HepG2 (cell line): Measurements from ENCODE around the gene ZFP1. TPM values are rescaled to one million over a fixed set of nuclear protein-coding genes. Genes with fewer than 3 reads are reported as not detected.

Source experiments
- ATAC-seq: fragments of 200-7000 bp; cut with Tn5 transposase; 3 replicates; pipeline ENCODE4 v1.9.1; 2020; ENCODE audit warnings: mild to moderate bottlenecking, moderate library complexity
- BruUV-seq: library from RNA; stranded (reverse); fragments of 400-500 nt; replicated peaks from 2 replicates; lab custom pipeline; 2021; lab: Mats Ljungman, UMichigan
- CTCF ChIA-PET: fragments of 300-600 bp; formaldehyde crosslinking; extraction: SDS; loops from one replicate; lab custom pipeline; 2021; ENCODE audit warnings: low total read pairs, inconsistent platforms, low intra/inter-chr PET ratio; lab: Yijun Ruan, JAX
- POLR2A ChIA-PET: fragments of 350-600 bp; sonication (Branson Sonifier 250); formaldehyde crosslinking; loops from one replicate; lab custom pipeline; 2020; ENCODE audit warnings: antibody characterized with exemption, inconsistent platforms; lab: Yijun Ruan, JAX
- DNase-seq: peaks from one replicate; pipeline ENCODE4 v3.0.0-alpha.2; 2015; ENCODE audit warnings: low spot score
- FAIRE-seq: peaks from 3 replicates; lab custom pipeline; 2011; peaks lifted over from hg19 to GRCh38; lab: Jason Lieb, UNC
- H2AFZ ChIP-seq: one replicate; pipeline ENCODE4 v1.6.1; 2011; ENCODE audit warnings: low read length, inconsistent platforms
- H3K27ac ChIP-seq: fragments of 300-600 bp; 3 replicates; pipeline ENCODE4 v1.8.0; 2011; ENCODE audit warnings: mixed run types, mild to moderate bottlenecking, mixed read lengths, low read length, inconsistent platforms; ENCODE audit not compliant: insufficient read depth; ENCODE audit errors: extremely low read length
- H3K27me3 ChIP-seq, 2 experiments: fragments of 200-600 bp in 1 of 2; 2 replicates in 1 of 2; 3 replicates in 1 of 2; pipeline versions ENCODE4 v1.6.0 to v1.8.0; 2011; ENCODE audit warnings: low read length in 2 of 2, mild to moderate bottlenecking in 2 of 2, moderate library complexity in 2 of 2, inconsistent platforms in 1 of 2; ENCODE audit not compliant: insufficient read depth in 2 of 2, control insufficient read depth in 1 of 2
- H3K36me3 ChIP-seq, 2 experiments: fragments of 200-600 bp in 1 of 2; replicated peaks in 1 of 2; 2 replicates in 1 of 2; 3 replicates in 1 of 2; pipeline versions ENCODE4 v1.5.1 to v1.8.0; 2011; ENCODE audit warnings: low read length in 2 of 2, inconsistent platforms in 1 of 2; ENCODE audit not compliant: insufficient read depth in 2 of 2, control insufficient read depth in 1 of 2
- H3K4me1 ChIP-seq: 2 replicates; pipeline ENCODE4 v1.5.1; 2012; ENCODE audit warnings: low read length, inconsistent platforms; ENCODE audit not compliant: insufficient read depth
- H3K4me2 ChIP-seq: 2 replicates; pipeline ENCODE4 v1.6.0; 2011; ENCODE audit warnings: low read depth, low read length, inconsistent platforms
- H3K4me3 ChIP-seq, 3 experiments: fragments of 200-600 bp in 1 of 3; sonication (generic), shearing (Covaris generic) in 1 of 3; replicated peaks in 1 of 3; 2 replicates each; pipeline ENCODE4 v1.5.1; 2011 to 2016; ENCODE audit warnings: low read length in 3 of 3, inconsistent platforms in 2 of 3, low read depth in 2 of 3, mild to moderate bottlenecking in 2 of 3, control low read depth in 1 of 3, mixed read lengths in 1 of 3; ENCODE audit not compliant: insufficient read depth in 1 of 3
- H3K79me2 ChIP-seq: one replicate; pipeline ENCODE4 v1.6.1; 2011; ENCODE audit warnings: low read length, inconsistent platforms; ENCODE audit not compliant: insufficient read depth
- H3K9ac ChIP-seq: 2 replicates; pipeline ENCODE4 v1.6.0; 2011; ENCODE audit warnings: mild to moderate bottlenecking, low read depth, low read length, inconsistent platforms; ENCODE audit not compliant: insufficient read depth
- H3K9me3 ChIP-seq: 2 replicates; pipeline ENCODE4 v1.5.1; 2012; ENCODE audit warnings: mild to moderate bottlenecking, low read length
- H4K20me1 ChIP-seq: 2 replicates; pipeline ENCODE4 v1.6.0; 2011; ENCODE audit warnings: inconsistent platforms, mild to moderate bottlenecking, low read length, moderate library complexity; ENCODE audit not compliant: insufficient read depth
- FOSL2 ChIP-seq: sonication (generic); formaldehyde crosslinking; IDR thresholded peaks from 2 replicates; pipeline ENCODE4 v1.4.0; 2020; ENCODE audit warnings: missing genetic modification reagents
- FOXA1 ChIP-seq, 2 experiments: fragments of 450-650 bp in 1 of 2; sonication (generic) in 1 of 2; formaldehyde crosslinking in 1 of 2; IDR thresholded peaks; 2 replicates each; pipeline versions ENCODE4 v1.4.0 to v1.6.1; 2016 to 2020; ENCODE audit warnings: missing genetic modification reagents in 1 of 2
- KDM1A ChIP-seq: IDR thresholded peaks from 2 replicates; pipeline ENCODE4 v1.6.1; 2016; ENCODE audit warnings: missing compliant biosample characterization
- MIER3 ChIP-seq: IDR thresholded peaks from 2 replicates; pipeline ENCODE4 v1.6.1; 2016; ENCODE audit warnings: missing compliant biosample characterization, borderline replicate concordance
- MNT ChIP-seq: fragments of 450-650 bp; IDR thresholded peaks from 2 replicates; pipeline ENCODE4 v1.6.1; 2016
- NFIB ChIP-seq: sonication (generic); formaldehyde crosslinking; IDR thresholded peaks from 2 replicates; pipeline ENCODE4 v1.9.0; 2021; ENCODE audit warnings: missing genetic modification reagents, mild to moderate bottlenecking, borderline replicate concordance
- PHF20 ChIP-seq: sonication (generic); formaldehyde crosslinking; IDR thresholded peaks from 2 replicates; pipeline ENCODE4 v1.5.0; 2020; ENCODE audit warnings: mild to moderate bottlenecking, missing genetic modification reagents
- POLR2AphosphoS5 ChIP-seq: IDR thresholded peaks from 2 replicates; pipeline ENCODE4 v1.6.1; 2012; ENCODE audit warnings: low read depth, low read length
- ZNF263 ChIP-seq: sonication (generic); formaldehyde crosslinking; IDR thresholded peaks from 2 replicates; pipeline ENCODE4 v1.4.0; 2020; ENCODE audit warnings: missing genetic modification reagents
- ZNF264 ChIP-seq: sonication (generic); formaldehyde crosslinking; IDR thresholded peaks from 2 replicates; pipeline ENCODE4 v1.4.0; 2020; ENCODE audit warnings: missing genetic modification reagents
- ZNF292 ChIP-seq: sonication (generic); formaldehyde crosslinking; IDR thresholded peaks from 2 replicates; pipeline ENCODE4 v1.8.1; 2022; ENCODE audit warnings: mild to moderate bottlenecking, low read depth, missing genetic modification reagents, borderline replicate concordance
- ZNF383 ChIP-seq: sonication (generic); formaldehyde crosslinking; IDR thresholded peaks from 2 replicates; pipeline ENCODE4 v1.4.0; 2020; ENCODE audit warnings: missing genetic modification reagents, mild to moderate bottlenecking, borderline replicate concordance
- ZNF451 ChIP-seq: sonication (generic); formaldehyde crosslinking; IDR thresholded peaks from 2 replicates; pipeline ENCODE4 v1.5.0; 2020; ENCODE audit warnings: mild to moderate bottlenecking, missing genetic modification reagents
- ZNF746 ChIP-seq: sonication (generic); formaldehyde crosslinking; IDR thresholded peaks from 2 replicates; pipeline ENCODE4 v1.8.0; 2022; ENCODE audit warnings: mild to moderate bottlenecking, missing genetic modification reagents
- WGBS: methylation state at CpG from one replicate; pipeline ENCODE4 v1.1.6; 2017; ENCODE audit warnings: low lambda C conversion rate; 5-methylcytosine and 5-hydroxymethylcytosine counted together
- in situ Hi-C: cut with HindIII; loops from 2 replicates; pipeline ENCODE4 v1.10.0; 2017; ENCODE audit warnings: low pct_unique_long_range_greater_than_20kb; ENCODE audit not compliant: extremely low pct_ligation_motif_present
- intact Hi-C: fragments of 100-400 bp; cut with micrococcal nuclease; formaldehyde crosslinking; loops from one replicate; pipeline ENCODE4 v1.10.0; 2022; ENCODE audit not compliant: unreplicated experiment
- polyA plus RNA-seq, 8 experiments: library from polyadenylated mRNA; depleted of rRNA in 3 of 8; stranded (reverse) in 7 of 8; unstranded in 1 of 8; fragments of >200 nt; fragmentation: Illumina TruSeq in 4 of 8; extraction: Trizol in 4 of 8; gene quantifications; 2 replicates each; pipeline versions ENCODE4 v1.2.1 to v1.2.3, GENCODE V29; 2011 to 2016; ENCODE audit warnings: low read depth in 4 of 8, missing spikeins in 1 of 8, mixed read lengths in 1 of 8; ENCODE audit not compliant: insufficient read depth in 1 of 8
- total RNA-seq, 5 experiments: library from RNA; depleted of rRNA; stranded (reverse); fragments of >200 nt; fragmentation: Illumina TruSeq; extraction: Trizol; gene quantifications; 2 replicates each; pipeline ENCODE4 v1.2.3, GENCODE V29; 2016; ENCODE audit warnings: low read depth in 1 of 5
- TF ChIP-seq, protein P1 (sequence below): sonication (generic); formaldehyde crosslinking; IDR thresholded peaks from 2 replicates; pipeline ENCODE4 v1.4.0; 2020; ENCODE audit warnings: missing genetic modification reagents; ENCODE audit errors: not compliant biosample characterization
- TF ChIP-seq, protein P2 (sequence below): sonication (generic); formaldehyde crosslinking; IDR thresholded peaks from 2 replicates; pipeline ENCODE4 v1.8.1; 2023; ENCODE audit warnings: mild to moderate bottlenecking, missing genetic modification reagents
- TF ChIP-seq, protein P3 (sequence below): sonication (generic); formaldehyde crosslinking; IDR thresholded peaks from 2 replicates; pipeline ENCODE4 v1.4.0; 2020; ENCODE audit warnings: missing genetic modification reagents, mild to moderate bottlenecking, borderline replicate concordance

ZFP1 gene
- total and polyA plus RNA-seq, 2 of the 13 experiments (the other 11 are each of a cell fraction or from before 2014, with no cell fraction given): 8.3 to 14.0 TPM

DNA sequence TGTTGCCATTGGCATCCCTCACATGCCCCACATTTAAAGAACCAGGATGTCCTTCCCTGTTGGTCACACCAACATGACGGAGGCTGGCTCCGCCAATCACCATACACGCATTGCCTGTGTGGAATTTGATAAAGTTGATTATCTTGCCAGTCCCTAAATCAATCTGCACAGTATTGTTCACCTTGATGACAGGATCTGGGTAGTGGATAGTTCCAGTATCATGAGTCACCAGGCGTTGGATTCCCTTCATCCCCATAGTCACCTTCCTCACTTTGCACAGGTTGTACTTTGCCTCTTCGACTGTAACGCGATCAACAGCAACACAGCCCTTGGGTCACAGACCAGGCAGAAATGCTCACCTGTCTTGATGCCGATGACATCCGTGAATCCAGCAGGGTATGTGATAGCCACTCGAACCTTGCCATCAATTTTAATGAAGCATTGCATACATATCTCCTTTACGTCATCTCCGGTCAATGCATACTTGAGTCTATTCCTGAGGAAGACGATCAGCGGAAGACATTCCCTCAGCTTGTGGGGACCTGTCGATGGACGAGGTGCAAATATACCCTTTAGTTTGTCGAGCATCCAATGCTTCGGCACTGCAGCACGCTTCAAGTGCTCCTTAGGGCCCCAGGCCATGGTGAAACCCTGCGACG is 44.4 kb downstream of the ZFP1 start (continued):
- TF ChIP-seq MIER3 (CRISPR knock-in tag): no peak
- TF ChIP-seq FOSL2 (CRISPR knock-in tag): peak; percentile 44

DNA sequence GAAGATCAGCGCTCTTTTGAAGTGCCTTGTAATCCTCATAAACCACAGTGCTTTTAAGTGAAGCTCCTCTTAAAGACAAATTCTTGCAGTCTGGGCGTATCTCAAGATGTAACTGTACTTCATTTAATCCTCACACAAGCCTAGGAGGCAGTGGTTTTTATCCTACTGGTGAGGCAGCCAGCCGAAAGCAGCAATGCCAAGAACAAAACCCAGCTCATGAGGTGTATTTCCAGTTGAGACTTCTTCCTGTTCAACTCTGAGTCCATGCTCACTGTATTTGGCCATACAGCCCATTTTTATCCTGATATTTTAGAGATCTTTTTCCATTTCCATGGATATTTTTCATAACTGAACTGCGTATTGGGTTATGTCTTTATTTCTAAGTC is 44.9 kb downstream of the ZFP1 start:
- in situ Hi-C loops: loop anchor here (25.0 kb wide), 1 partner anchor 569 kb away; no protein-coding TSS in a partner anchor
- TF ChIP-seq ZNF263 (CRISPR knock-in tag) (no peak), MNT (no peak), ZNF264 (CRISPR knock-in tag) (no peak), ZNF746 (no peak), POLR2AphosphoS5 (no peak), ZNF383 (CRISPR knock-in tag) (no peak), KDM1A (CRISPR knock-in tag) (no peak), ZNF451 (CRISPR knock-in tag) (no peak), FOXA1 (IDR thresholded peaks at IDR 0.05) (no peak), FOXA1 (CRISPR knock-in tag; IDR thresholded peaks at IDR 0.05) (no peak), ZNF292 (no peak), PHF20 (no peak), NFIB (CRISPR knock-in tag) (no peak)
- TF ChIP-seq, protein P1, sequence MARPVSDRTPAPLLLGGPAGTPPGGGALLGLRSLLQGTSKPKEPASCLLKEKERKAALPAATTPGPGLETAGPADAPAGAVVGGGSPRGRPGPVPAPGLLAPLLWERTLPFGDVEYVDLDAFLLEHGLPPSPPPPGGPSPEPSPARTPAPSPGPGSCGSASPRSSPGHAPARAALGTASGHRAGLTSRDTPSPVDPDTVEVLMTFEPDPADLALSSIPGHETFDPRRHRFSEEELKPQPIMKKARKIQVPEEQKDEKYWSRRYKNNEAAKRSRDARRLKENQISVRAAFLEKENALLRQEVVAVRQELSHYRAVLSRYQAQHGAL (CRISPR knock-in tag): no peak
- TF ChIP-seq, protein P2, sequence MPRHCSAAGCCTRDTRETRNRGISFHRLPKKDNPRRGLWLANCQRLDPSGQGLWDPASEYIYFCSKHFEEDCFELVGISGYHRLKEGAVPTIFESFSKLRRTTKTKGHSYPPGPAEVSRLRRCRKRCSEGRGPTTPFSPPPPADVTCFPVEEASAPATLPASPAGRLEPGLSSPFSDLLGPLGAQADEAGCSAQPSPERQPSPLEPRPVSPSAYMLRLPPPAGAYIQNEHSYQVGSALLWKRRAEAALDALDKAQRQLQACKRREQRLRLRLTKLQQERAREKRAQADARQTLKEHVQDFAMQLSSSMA: no peak
- TF ChIP-seq, protein P3, sequence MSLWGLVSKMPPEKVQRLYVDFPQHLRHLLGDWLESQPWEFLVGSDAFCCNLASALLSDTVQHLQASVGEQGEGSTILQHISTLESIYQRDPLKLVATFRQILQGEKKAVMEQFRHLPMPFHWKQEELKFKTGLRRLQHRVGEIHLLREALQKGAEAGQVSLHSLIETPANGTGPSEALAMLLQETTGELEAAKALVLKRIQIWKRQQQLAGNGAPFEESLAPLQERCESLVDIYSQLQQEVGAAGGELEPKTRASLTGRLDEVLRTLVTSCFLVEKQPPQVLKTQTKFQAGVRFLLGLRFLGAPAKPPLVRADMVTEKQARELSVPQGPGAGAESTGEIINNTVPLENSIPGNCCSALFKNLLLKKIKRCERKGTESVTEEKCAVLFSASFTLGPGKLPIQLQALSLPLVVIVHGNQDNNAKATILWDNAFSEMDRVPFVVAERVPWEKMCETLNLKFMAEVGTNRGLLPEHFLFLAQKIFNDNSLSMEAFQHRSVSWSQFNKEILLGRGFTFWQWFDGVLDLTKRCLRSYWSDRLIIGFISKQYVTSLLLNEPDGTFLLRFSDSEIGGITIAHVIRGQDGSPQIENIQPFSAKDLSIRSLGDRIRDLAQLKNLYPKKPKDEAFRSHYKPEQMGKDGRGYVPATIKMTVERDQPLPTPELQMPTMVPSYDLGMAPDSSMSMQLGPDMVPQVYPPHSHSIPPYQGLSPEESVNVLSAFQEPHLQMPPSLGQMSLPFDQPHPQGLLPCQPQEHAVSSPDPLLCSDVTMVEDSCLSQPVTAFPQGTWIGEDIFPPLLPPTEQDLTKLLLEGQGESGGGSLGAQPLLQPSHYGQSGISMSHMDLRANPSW: no peak

More for the DNA sequence above, 44.9 kb downstream of the ZFP1 start:
- ATAC-seq (no peak), FAIRE-seq (no peak), DNase-seq (no peak)
- Histone ChIP-seq H3K27me3 (peaks cover 9 to 68% of the 10 kb centered on the region in 2 experiments), H2AFZ (no peak overlapping the region), H3K4me2 (no peak overlapping the region), H4K20me1 (no peaks in the 10 kb centered on the region), H3K9me3 (no peaks in the 10 kb centered on the region), H3K27ac (no peak overlapping the region), H3K9ac (no peak overlapping the region), H3K36me3 (no peaks in the 10 kb centered on the region), H3K4me1 (peaks cover 17% of the 10 kb centered on the region), H3K4me3 (no peak overlapping the region), H3K79me2 (no peaks in the 10 kb centered on the region)
- ChIA-PET CTCF (no interaction called here), POLR2A (no interaction called here)
- WGBS: 64% methylated on average over 4 of the region's 4 CpGs
- no TSS peak for BruUV-seq
- intact Hi-C loops: no loop called here
